Skeletal muscle satellite cell (primary cell): ENCODE data around the gene TRIM29.

Source experiments
- H3K27me3 ChIP-seq: 2 replicates; pipeline ENCODE4 v1.7.0; 2013; ENCODE audit warnings: low read length; ENCODE audit not compliant: control insufficient read depth, insufficient read depth
- H3K36me3 ChIP-seq: 2 replicates; pipeline ENCODE4 v1.7.0; 2013; ENCODE audit warnings: mild to moderate bottlenecking, control low read depth, low read length; ENCODE audit not compliant: insufficient read depth
- H3K4me1 ChIP-seq: 2 replicates; pipeline ENCODE4 v1.7.0; 2013; ENCODE audit warnings: low read length; ENCODE audit not compliant: control insufficient read depth, insufficient read depth
- H3K4me2 ChIP-seq: 2 replicates; pipeline ENCODE4 v1.7.0; 2013; ENCODE audit warnings: mild to moderate bottlenecking, low read length
- H3K4me3 ChIP-seq: 2 replicates; pipeline ENCODE4 v1.7.0; 2013; ENCODE audit warnings: low read length
- H3K9ac ChIP-seq: 2 replicates; pipeline ENCODE4 v1.7.0; 2013; ENCODE audit warnings: mild to moderate bottlenecking, low read depth, low read length, moderate library complexity
- H3K9me3 ChIP-seq: replicated peaks from 2 replicates; pipeline ENCODE4 v1.7.0; 2013; ENCODE audit warnings: mild to moderate bottlenecking, control low read depth, low read length

The TRIM29 gene

GRCh38 chr11:120097721-120098385 is 40.1 kb downstream of the TRIM29 start:
- no peaks in the 10 kb centered on the region for H3K36me3 ChIP-seq
- no peak overlapping the region for H3K4me2 ChIP-seq
- H3K9me3 ChIP-seq, result no peaks in the 10 kb centered on the region
- peaks cover 53% of the 10 kb centered on the region for H3K27me3 ChIP-seq
- H3K4me1 ChIP-seq, result no peaks in the 10 kb centered on the region
- no peak overlapping the region for H3K4me3 ChIP-seq
- no peak overlapping the region for H3K9ac ChIP-seq

GRCh38 chr11:120096369-120097191 is 41.3 kb downstream of the TRIM29 start:
- no peaks in the 10 kb centered on the region for H3K36me3 ChIP-seq
- no peaks in the 10 kb centered on the region for H3K9me3 ChIP-seq
- no peak overlapping the region for H3K4me3 ChIP-seq
- H3K4me2 ChIP-seq, result no peak overlapping the region
- H3K9ac ChIP-seq, result no peak overlapping the region
- H3K4me1 ChIP-seq, result no peaks in the 10 kb centered on the region
- H3K27me3 ChIP-seq, result peaks cover 43% of the 10 kb centered on the region

GRCh38 chr11:120095516-120095915 is 42.4 kb downstream of the TRIM29 start:
- H3K36me3 ChIP-seq, result no peaks in the 10 kb centered on the region
- H3K4me1 ChIP-seq, result no peaks in the 10 kb centered on the region
- no peak overlapping the region for H3K9ac ChIP-seq
- peaks cover 36% of the 10 kb centered on the region for H3K27me3 ChIP-seq
- no peak overlapping the region for H3K4me2 ChIP-seq
- H3K4me3 ChIP-seq, result no peak overlapping the region
- no peaks in the 10 kb centered on the region for H3K9me3 ChIP-seq

- no peaks in the 10 kb centered on the region for H3K4me1 ChIP-seq
- H3K9ac ChIP-seq, result no peak overlapping the region
These were observed 46.2 kb downstream of the TRIM29 start for GRCh38 chr11:120091701-120092100.

GRCh38 chr11:120091121-120091520 is 46.8 kb downstream of the TRIM29 start:
- Histone ChIP-seq H3K36me3 (no peaks in the 10 kb centered on the region), H3K4me3 (no peak overlapping the region), H3K9me3 (no peaks in the 10 kb centered on the region), H3K9ac (no peak overlapping the region), H3K27me3 (peaks cover 32% of the 10 kb centered on the region), H3K4me2 (no peak overlapping the region), H3K4me1 (no peaks in the 10 kb centered on the region)

More at GRCh38 chr11:120091701-120092100, 46.2 kb downstream of the TRIM29 start:
- Histone ChIP-seq H3K9me3 (no peaks in the 10 kb centered on the region), H3K36me3 (no peaks in the 10 kb centered on the region), H3K27me3 (peaks cover 34% of the 10 kb centered on the region), H3K4me2 (no peak overlapping the region), H3K4me3 (no peak overlapping the region)

GRCh38 chr11:120090411-120090810 is 47.5 kb downstream of the TRIM29 start:
- Histone ChIP-seq H3K36me3 (no peaks in the 10 kb centered on the region), H3K9me3 (no peaks in the 10 kb centered on the region), H3K9ac (no peak overlapping the region), H3K4me2 (no peak overlapping the region), H3K4me1 (no peaks in the 10 kb centered on the region), H3K4me3 (no peak overlapping the region), H3K27me3 (peaks cover 28% of the 10 kb centered on the region)

- no peaks in the 10 kb centered on the region for H3K36me3 ChIP-seq
- H3K9me3 ChIP-seq, result no peaks in the 10 kb centered on the region
- H3K4me1 ChIP-seq, result no peaks in the 10 kb centered on the region
- no peak overlapping the region for H3K9ac ChIP-seq
- no peak overlapping the region for H3K4me3 ChIP-seq
- no peak overlapping the region for H3K4me2 ChIP-seq
- peaks cover 24% of the 10 kb centered on the region for H3K27me3 ChIP-seq
These were observed 48.6 kb downstream of the TRIM29 start for GRCh38 chr11:120089036-120090001.

- H3K4me3 ChIP-seq, result no peak overlapping the region
- H3K9me3 ChIP-seq, result no peaks in the 10 kb centered on the region
- H3K4me2 ChIP-seq, result no peak overlapping the region
- peaks cover 24% of the 10 kb centered on the region for H3K27me3 ChIP-seq
- H3K4me1 ChIP-seq, result no peaks in the 10 kb centered on the region
- H3K36me3 ChIP-seq, result no peaks in the 10 kb centered on the region
- no peak overlapping the region for H3K9ac ChIP-seq
These were observed 49.9 kb downstream of the TRIM29 start for GRCh38 chr11:120088056-120088455.

GRCh38 chr11:120086651-120087050 is 51.3 kb downstream of the TRIM29 start:
- Histone ChIP-seq H3K4me1 (no peaks in the 10 kb centered on the region), H3K4me3 (no peak overlapping the region), H3K9me3 (no peaks in the 10 kb centered on the region), H3K4me2 (no peak overlapping the region), H3K36me3 (no peaks in the 10 kb centered on the region), H3K27me3 (peaks cover 24% of the 10 kb centered on the region), H3K9ac (no peak overlapping the region)

GRCh38 chr11:120079750-120080610 is 57.9 kb downstream of the TRIM29 start:
- Histone ChIP-seq H3K4me2 (no peak overlapping the region), H3K9ac (no peak overlapping the region), H3K9me3 (no peaks in the 10 kb centered on the region), H3K36me3 (no peaks in the 10 kb centered on the region), H3K4me1 (no peaks in the 10 kb centered on the region), H3K27me3 (peaks cover 13% of the 10 kb centered on the region), H3K4me3 (no peak overlapping the region)
